GM21786 (cell line): Measurements from ENCODE around the gene PBRM1.
"Not testable (repeated sequence)": the region's sequence is repeated elsewhere in the genome, so short reads cannot be mapped to it uniquely, and the experiment has no call there.

Source experiments
- ATAC-seq: cut with Tn5 transposase; IDR thresholded peaks from one replicate; pipeline ENCODE4 v1.9.1; 2021; ENCODE audit not compliant: unreplicated experiment

The PBRM1 gene

GRCh38 chr3:52685709-52686691, at the start of gene PBRM1, which contains the start of gene GNL3:
PBRM1 (minus strand) TSS chr3:52685913.
GNL3 (plus strand) TSS chr3:52686032; CDS start chr3:52686093, 61 bp downstream.
- peak; percentile 71 for ATAC-seq

GRCh38 chr3:52733256-52733891, 47.7 kb upstream of the PBRM1 start:
- no peak for ATAC-seq

- ATAC-seq, result no peak
These were observed 45.9 kb upstream of the PBRM1 start for GRCh38 chr3:52731590-52731989.

GRCh38 chr3:52730681-52731080, 45.0 kb upstream of the PBRM1 start:
- no peak for ATAC-seq

- ATAC-seq, result not testable (repeated sequence)
These were observed 43.0 kb upstream of the PBRM1 start for GRCh38 chr3:52728753-52729152.

- no peak for ATAC-seq
These were observed 38.8 kb upstream of the PBRM1 start for GRCh38 chr3:52724511-52724910.

- ATAC-seq, result no peak
These were observed 38.2 kb upstream of the PBRM1 start for GRCh38 chr3:52723935-52724334.

- no peak for ATAC-seq
These were observed 36.8 kb upstream of the PBRM1 start for GRCh38 chr3:52722491-52722890.

- ATAC-seq, result no peak
These were observed 36.0 kb upstream of the PBRM1 start for GRCh38 chr3:52721730-52722008.

- ATAC-seq, result peak; percentile 61
These were observed 35.5 kb upstream of the PBRM1 start for GRCh38 chr3:52721002-52721729.

- no peak for ATAC-seq
These were observed 33.9 kb upstream of the PBRM1 start for GRCh38 chr3:52719618-52720017.

GRCh38 chr3:52715714-52716305, 30.1 kb upstream of the PBRM1 start:
- ATAC-seq, result no peak

GRCh38 chr3:52714335-52715302, 28.9 kb upstream of the PBRM1 start:
- no peak for ATAC-seq

GRCh38 chr3:52712291-52713212, 26.8 kb upstream of the PBRM1 start:
- ATAC-seq, result no peak

GRCh38 chr3:52710512-52710911, 24.8 kb upstream of the PBRM1 start:
- ATAC-seq, result no peak

GRCh38 chr3:52707585-52707984, 21.9 kb upstream of the PBRM1 start:
- no peak for ATAC-seq

- ATAC-seq, result peak; percentile 74
These were observed 20.3 kb upstream of the PBRM1 start, which contains the start of the genes GLT8D1 and SPCS1 for GRCh38 chr3:52705688-52706686. GLT8D1 (minus strand) TSS chr3:52705791; CDS start chr3:52700460, 5,331 bp downstream. SPCS1 (plus strand) TSS chr3:52706106; CDS start chr3:52706247, 141 bp downstream.

GRCh38 chr3:52705438-52705687, 19.6 kb upstream of the PBRM1 start:
- ATAC-seq, result no peak
